Measurements from ENCODE around the gene SPTBN1.
A peak's percentile ranks its signal among the peaks of the same experiment; 100 is the strongest.

SPTBN1 gene

GRCh38 chr2:54665436-54665856 is 209.3 kb downstream of the SPTBN1 start (continued):
- TF ChIP-seq ZNF565 (CRISPR knock-in tag; conservative IDR thresholded peaks at IDR 0.05; ENCODE audit: low read depth) (no peak), GLIS3 (CRISPR knock-in tag; IDR thresholded peaks at IDR 0.05) (no peak), POU6F1 (CRISPR knock-in tag; IDR thresholded peaks at IDR 0.05; ENCODE audit: borderline replicate concordance, low read depth) (no peak)

- TF ChIP-seq TOX (CRISPR knock-in tag; IDR thresholded peaks at IDR 0.05; ENCODE audit: borderline replicate concordance) (no peak), OSR1 (CRISPR knock-in tag; IDR thresholded peaks at IDR 0.05) (no peak), ARNTL (CRISPR knock-in tag; IDR thresholded peaks at IDR 0.05; ENCODE audit: borderline replicate concordance, low read depth) (no peak), GLIS3 (CRISPR knock-in tag; IDR thresholded peaks at IDR 0.05) (no peak), CSDC2 (CRISPR knock-in tag; IDR thresholded peaks at IDR 0.05) (no peak), ZNF565 (CRISPR knock-in tag; conservative IDR thresholded peaks at IDR 0.05; ENCODE audit: low read depth) (no peak), ZNF70 (CRISPR knock-in tag; IDR thresholded peaks at IDR 0.05) (no peak), PATZ1 (CRISPR knock-in tag; IDR thresholded peaks at IDR 0.05; ENCODE audit: borderline replicate concordance) (no peak), ZFP30 (CRISPR knock-in tag; IDR thresholded peaks at IDR 0.05) (no peak), ZNF8 (CRISPR knock-in tag; IDR thresholded peaks at IDR 0.05) (no peak), TCF4 (CRISPR knock-in tag; IDR thresholded peaks at IDR 0.05; ENCODE audit: borderline replicate concordance) (no peak)
- TF ChIP-seq, protein P1, sequence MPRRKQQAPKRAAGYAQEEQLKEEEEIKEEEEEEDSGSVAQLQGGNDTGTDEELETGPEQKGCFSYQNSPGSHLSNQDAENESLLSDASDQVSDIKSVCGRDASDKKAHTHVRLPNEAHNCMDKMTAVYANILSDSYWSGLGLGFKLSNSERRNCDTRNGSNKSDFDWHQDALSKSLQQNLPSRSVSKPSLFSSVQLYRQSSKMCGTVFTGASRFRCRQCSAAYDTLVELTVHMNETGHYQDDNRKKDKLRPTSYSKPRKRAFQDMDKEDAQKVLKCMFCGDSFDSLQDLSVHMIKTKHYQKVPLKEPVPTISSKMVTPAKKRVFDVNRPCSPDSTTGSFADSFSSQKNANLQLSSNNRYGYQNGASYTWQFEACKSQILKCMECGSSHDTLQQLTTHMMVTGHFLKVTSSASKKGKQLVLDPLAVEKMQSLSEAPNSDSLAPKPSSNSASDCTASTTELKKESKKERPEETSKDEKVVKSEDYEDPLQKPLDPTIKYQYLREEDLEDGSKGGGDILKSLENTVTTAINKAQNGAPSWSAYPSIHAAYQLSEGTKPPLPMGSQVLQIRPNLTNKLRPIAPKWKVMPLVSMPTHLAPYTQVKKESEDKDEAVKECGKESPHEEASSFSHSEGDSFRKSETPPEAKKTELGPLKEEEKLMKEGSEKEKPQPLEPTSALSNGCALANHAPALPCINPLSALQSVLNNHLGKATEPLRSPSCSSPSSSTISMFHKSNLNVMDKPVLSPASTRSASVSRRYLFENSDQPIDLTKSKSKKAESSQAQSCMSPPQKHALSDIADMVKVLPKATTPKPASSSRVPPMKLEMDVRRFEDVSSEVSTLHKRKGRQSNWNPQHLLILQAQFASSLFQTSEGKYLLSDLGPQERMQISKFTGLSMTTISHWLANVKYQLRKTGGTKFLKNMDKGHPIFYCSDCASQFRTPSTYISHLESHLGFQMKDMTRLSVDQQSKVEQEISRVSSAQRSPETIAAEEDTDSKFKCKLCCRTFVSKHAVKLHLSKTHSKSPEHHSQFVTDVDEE (CRISPR knock-in tag; IDR thresholded peaks at IDR 0.05) = no peak
- peak; percentile 59 for ATAC-seq
Measured at GRCh38 chr2:54666131-54666633, 210.1 kb downstream of the SPTBN1 start.

DNA sequence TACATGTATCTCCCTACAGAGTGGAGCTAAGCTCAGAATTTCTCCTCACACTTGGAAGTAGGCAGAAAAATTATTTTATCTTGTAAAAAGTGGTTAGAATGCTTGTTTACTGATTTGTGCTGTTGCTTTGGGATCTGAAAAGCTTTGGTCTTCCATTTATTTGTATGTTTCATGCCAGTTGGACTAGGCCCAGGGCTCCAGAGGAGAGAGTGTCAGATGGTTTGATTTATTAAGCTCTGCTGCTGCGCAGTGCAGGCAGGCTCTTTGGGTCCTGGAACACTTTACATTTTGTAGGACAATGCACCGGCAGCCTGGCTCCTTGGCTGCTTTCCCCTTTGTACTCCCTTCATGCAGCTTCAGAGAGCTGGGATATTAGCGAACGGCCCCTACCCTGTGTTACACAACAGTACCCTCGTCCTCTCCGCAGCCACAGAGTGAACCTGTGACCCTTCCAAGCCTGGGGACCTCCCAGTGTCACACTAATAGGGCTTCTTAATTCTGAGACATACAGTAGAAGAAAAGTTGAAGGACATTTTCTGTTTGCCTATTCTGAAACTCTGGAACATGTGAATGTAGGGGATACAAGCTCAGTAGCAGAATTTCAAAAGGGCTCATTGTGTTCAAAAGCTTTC is 210.6 kb downstream of the SPTBN1 start:
- peak; percentile 62 for ATAC-seq
- TF ChIP-seq TOX (CRISPR knock-in tag; IDR thresholded peaks at IDR 0.05; ENCODE audit: borderline replicate concordance) (0 out of 2 replicates have a peak, but pooled peaks have one; percentile 13), TCF4 (CRISPR knock-in tag; IDR thresholded peaks at IDR 0.05; ENCODE audit: borderline replicate concordance) (no peak)

DNA sequence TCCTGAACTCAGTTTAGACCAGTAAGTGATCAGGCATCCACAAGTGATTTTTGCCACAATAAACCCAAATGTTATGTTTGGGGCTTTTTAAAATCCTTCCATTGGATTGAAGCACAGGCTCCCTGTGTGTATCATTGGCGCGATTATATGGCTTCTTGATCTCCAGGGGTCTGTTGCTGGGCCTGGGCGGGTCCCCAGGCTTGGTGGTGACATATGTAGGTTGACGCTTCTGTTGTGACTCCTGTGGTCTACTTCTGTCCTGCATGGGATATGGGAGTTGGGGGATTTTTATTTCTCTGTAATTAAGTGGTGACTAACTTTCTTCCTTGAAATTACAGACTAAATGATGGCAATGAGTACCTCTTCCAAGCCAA is 211.1 kb downstream of the SPTBN1 start:
- TF ChIP-seq PATZ1 (CRISPR knock-in tag; IDR thresholded peaks at IDR 0.05; ENCODE audit: borderline replicate concordance) = no peak
- no peak for TF ChIP-seq RARB (CRISPR knock-in tag; IDR thresholded peaks at IDR 0.05)
- TF ChIP-seq CSRNP3 (CRISPR knock-in tag; IDR thresholded peaks at IDR 0.05) = no peak
- no peak for TF ChIP-seq ZNF70 (CRISPR knock-in tag; IDR thresholded peaks at IDR 0.05)
- no peak for TF ChIP-seq TCF4 (CRISPR knock-in tag; IDR thresholded peaks at IDR 0.05; ENCODE audit: borderline replicate concordance)
- TF ChIP-seq BACH2 (CRISPR knock-in tag; IDR thresholded peaks at IDR 0.05; ENCODE audit: borderline replicate concordance) = no peak
- no peak for TF ChIP-seq SNAI2 (CRISPR knock-in tag; IDR thresholded peaks at IDR 0.05)
- TF ChIP-seq ZFP3 (CRISPR knock-in tag; IDR thresholded peaks at IDR 0.05) = no peak
- TF ChIP-seq GLIS3 (CRISPR knock-in tag; IDR thresholded peaks at IDR 0.05) = no peak
- TF ChIP-seq ZFP30 (CRISPR knock-in tag; IDR thresholded peaks at IDR 0.05) = no peak
- TF ChIP-seq OSR1 (CRISPR knock-in tag; IDR thresholded peaks at IDR 0.05) = no peak
- TF ChIP-seq ZNF565 (CRISPR knock-in tag; conservative IDR thresholded peaks at IDR 0.05; ENCODE audit: low read depth) = no peak
- ATAC-seq = no peak
